Cardiac fibroblast (primary cell): Measurements from ENCODE around the gene CTDP1.

Experiments used
- DNase-seq, 2 donors: peaks; one replicate each; pipeline versions ENCODE4 v3.0.0 to v3.0.0-alpha.2; 2010; ENCODE audit warnings: low read depth in 2 of 2
- H3K4me3 ChIP-seq, 2 donors: replicated peaks in 1 of 2; 1 replicate in 1 of 2; 2 replicates in 1 of 2; pipeline ENCODE4 v1.5.1; 2011; ENCODE audit warnings: low read depth in 2 of 2, low read length in 2 of 2, mild to moderate bottlenecking in 2 of 2, moderate library complexity in 1 of 2
- TF ChIP-seq, protein P1 (sequence below): IDR thresholded peaks from one replicate; pipeline ENCODE4 v1.5.1; 2011; ENCODE audit warnings: low read depth, mild to moderate bottlenecking, low read length, inconsistent platforms

CTDP1 gene

DNA sequence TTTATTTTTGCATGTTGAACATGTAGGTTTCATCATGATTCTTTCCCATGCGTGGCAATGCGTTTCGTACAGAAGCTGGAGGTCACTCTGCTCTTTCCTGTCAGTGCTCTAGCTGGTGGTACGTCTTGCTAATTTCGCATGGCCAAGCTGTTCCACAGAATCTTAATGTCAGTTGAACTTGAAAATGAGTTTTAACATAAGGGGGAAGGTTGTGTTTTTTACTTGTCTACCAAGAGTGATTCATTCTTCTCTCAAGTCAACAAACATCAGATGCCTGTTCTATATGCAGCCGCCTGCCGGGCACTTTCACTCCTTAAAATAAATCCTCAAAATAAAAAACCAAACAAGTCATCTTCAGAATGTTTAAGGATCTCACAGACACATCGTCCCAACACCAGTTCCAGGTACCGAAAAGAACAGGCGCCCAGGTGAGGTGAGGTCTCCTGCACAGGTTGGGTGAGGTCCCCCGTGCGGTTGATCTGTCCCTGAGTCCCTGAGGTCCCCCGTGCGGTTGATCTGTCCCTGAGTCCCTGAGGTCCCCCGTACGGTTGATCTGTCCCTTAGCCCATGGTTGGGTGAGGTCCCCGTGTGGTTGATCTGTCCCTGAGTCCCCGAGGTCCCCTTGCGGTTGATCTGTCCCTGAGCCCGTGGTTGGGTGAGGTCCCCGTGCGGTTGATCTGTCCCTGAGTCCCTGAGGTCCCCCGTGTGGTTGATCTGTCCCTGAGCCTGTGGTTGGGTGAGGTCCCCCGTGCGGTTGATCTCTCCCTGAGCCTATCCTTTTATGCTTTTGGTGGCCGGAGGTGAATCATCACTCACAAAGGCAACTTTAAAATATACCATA is 61.1 kb downstream of the CTDP1 start:
- H3K4me3 ChIP-seq: no peak overlapping the region
- no peak for DNase-seq
- TF ChIP-seq, protein P1, sequence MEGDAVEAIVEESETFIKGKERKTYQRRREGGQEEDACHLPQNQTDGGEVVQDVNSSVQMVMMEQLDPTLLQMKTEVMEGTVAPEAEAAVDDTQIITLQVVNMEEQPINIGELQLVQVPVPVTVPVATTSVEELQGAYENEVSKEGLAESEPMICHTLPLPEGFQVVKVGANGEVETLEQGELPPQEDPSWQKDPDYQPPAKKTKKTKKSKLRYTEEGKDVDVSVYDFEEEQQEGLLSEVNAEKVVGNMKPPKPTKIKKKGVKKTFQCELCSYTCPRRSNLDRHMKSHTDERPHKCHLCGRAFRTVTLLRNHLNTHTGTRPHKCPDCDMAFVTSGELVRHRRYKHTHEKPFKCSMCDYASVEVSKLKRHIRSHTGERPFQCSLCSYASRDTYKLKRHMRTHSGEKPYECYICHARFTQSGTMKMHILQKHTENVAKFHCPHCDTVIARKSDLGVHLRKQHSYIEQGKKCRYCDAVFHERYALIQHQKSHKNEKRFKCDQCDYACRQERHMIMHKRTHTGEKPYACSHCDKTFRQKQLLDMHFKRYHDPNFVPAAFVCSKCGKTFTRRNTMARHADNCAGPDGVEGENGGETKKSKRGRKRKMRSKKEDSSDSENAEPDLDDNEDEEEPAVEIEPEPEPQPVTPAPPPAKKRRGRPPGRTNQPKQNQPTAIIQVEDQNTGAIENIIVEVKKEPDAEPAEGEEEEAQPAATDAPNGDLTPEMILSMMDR: no peak

DNA sequence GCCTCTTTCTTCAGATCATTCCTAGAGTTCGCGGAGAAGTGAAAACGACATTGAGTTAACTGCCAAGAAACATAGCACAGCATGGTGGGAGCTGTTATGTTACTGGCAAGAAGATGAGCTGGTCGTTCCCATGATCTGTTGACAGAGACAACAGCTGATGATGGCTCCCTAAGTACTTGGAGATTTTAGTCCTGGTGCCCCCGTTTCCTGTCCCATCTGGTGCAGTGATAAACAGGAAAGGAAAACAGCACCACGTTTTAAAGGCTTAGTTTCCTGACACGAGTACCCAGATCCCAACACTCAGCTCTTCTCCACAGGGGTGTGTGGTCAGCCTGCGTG is 61.7 kb downstream of the CTDP1 start:
- TF ChIP-seq, protein P1: no peak
- H3K4me3 ChIP-seq: no peak overlapping the region
- DNase-seq: no peak

DNA sequence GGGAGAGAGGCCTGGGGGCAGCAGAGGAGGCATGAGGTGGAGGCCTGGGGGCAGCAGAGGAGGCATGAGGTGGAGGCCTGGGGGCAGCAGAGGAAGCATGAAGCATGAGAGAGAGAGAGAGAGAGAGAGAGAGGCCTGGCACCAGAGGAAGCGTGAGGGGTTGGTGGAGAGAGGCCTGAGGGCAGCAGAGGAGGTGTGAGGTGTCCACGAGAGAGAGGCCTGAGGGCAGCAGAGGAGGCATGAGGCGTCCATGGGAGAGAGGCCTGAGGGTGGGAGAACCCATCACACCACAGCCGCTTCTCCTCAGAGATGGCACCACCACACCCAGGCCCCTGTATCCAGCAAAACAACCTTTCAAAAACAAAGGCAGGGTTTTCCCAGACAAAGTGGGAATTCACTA is 62.5 kb downstream of the CTDP1 start:
- no peak for DNase-seq
- H3K4me3 ChIP-seq: no peak overlapping the region
- TF ChIP-seq, protein P1: no peak

DNA sequence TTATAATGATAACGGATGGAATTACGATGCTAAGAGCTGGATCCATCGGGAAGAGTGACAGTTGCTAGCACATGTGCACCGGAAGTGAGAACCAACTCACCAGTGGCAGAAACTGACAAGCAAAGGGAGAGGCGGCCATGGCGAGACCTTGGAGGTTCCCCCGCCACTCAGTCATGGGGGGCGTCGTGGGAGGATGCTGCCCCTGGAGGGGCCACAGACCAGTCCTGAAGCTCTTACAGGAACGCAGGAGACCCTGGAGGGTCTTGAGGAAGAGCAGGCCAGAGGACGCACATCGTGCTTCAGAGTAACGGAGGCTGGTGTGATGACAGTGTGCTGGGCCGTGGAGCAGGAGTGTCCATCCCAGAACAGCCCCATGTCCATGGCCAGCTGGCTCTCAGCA is 65.0 kb downstream of the CTDP1 start:
- no peak overlapping the region for H3K4me3 ChIP-seq
- DNase-seq: no peak
- TF ChIP-seq, protein P1: no peak

DNA sequence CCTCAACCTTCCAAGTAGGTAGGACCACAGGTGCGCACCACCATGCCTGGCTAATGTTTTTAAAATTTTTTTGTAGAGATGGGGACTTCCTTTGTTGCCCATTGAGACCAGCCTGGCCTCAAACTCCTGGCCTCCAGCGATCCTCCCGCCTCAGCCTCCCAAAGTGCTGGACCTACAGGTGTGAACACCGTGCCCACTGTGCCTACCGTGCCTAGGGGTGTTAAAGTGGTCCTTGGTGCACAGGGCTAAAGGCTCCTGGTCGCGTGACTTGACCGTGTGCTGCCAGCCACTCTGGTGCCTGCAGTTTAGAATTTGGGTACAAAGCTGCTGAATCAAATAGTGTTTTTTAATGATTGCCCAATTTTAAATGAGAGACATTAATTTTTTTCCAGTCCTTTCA is 67.1 kb downstream of the CTDP1 start:
- TF ChIP-seq, protein P1: no peak
- no peak for DNase-seq
- H3K4me3 ChIP-seq: no peak overlapping the region

DNA sequence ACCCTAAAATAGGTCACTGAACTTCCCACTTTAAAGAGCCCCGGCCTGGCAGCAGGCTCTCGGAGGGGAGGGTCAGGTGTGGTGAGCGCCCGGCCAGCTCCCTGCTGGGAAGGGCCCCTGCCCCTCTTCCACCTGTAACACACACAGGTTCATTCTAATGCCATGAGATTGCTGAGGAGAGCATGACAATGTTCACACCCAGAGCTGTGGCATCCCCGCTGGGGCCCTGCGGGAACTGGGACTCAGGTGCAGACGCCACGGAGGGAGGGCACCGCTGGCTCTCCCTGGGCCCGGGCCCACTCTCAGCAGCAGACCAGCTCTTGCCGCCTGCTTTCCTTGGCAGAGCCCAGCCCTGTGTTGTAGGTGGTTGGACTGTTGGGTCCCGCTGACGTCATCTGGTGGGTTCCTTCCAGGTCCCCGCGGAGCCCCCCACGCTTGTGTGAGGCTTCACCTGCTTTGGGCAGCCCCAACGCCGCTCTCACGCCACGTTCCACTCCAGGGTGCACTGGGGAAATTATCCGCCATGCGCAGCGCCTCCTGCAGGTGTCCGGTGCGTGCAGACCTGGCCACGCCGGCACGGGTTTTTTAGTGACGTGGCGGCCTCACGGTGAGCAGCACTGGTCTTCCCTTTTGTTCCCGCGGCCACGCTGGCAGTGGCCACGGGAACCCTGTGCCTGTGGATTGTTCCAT is 67.7 kb downstream of the CTDP1 start:
- H3K4me3 ChIP-seq: no peak overlapping the region
- TF ChIP-seq, protein P1: no peak
- no peak for DNase-seq
